ENCODE data around the gene CRYBA2. TPM values are rescaled to one million over a fixed set of nuclear protein-coding genes. Genes with fewer than 3 reads are reported as not detected.

Gene CRYBA2
- total RNA-seq, 1 donor from 2014 or later: not detected

DNA sequence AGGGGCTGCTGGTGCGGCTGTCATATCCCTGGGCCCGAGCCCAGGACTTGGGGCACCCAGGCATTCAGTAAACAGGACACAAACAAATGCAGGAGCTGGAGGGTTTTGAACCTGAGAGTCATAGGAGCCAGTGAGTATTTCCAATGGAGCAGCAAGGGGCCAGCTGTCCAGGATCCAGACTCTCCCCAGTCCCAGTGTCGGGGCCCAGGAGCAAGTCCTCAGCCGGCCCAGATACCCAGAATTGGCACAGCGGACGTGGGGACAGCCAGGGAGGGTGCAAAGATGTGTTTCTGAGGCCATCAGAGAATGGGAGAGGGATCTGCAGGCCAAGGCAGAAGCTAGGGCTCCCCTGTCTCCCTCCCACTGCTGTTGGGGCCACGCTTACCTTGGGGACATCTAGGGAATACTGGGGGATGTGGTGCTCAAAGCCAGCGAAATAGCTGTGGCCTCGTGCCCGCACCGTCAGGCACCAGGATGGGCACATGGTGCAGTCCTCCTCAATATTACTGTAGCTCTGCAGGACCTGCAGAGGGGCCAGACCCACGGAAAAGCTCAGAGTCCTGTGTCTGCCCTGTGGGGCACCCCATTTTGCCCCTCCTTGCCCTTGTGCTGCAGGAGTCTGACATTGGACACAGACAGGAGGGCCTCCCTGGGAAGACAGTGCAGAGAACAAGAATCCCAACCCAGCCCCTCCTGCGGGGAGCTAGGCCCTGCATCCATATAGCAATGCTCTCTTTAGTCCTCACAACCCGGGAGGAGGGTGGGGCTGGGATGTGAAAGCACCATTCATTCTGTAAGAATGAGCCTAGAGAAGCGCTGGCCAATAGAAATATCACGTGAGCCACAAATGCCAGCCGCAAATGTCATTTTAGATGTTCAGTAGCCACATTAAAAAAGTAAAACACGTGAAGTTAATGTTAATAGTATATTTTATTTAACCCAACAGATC is 32.7 kb upstream of the CRYBA2 start:
- H3K9me3 Mint-ChIP-seq: no peaks in the 10 kb centered on the region
- POLR2A ChIA-PET: no interaction called here
- intact Hi-C loops (cut with micrococcal nuclease): no loop called here
- DNase-seq (no peak), ATAC-seq (ENCODE audit: low read depth) (no peak)
- no peaks in the 10 kb centered on the region for H3K4me1 Mint-ChIP-seq
- H3K27me3 Mint-ChIP-seq: peaks cover 18% of the 10 kb centered on the region
- CTCF ChIA-PET: interaction anchor here (0.8 to 1.0 kb wide), 2 partner anchors 93 to 129 kb away, joined by 3 to 4 read pairs; no protein-coding TSS in a partner anchor
- no peak overlapping the region for H3K27ac Mint-ChIP-seq
- H3K36me3 Mint-ChIP-seq (ENCODE audit: low read depth): no peaks in the 10 kb centered on the region
- TF ChIP-seq, protein P1, sequence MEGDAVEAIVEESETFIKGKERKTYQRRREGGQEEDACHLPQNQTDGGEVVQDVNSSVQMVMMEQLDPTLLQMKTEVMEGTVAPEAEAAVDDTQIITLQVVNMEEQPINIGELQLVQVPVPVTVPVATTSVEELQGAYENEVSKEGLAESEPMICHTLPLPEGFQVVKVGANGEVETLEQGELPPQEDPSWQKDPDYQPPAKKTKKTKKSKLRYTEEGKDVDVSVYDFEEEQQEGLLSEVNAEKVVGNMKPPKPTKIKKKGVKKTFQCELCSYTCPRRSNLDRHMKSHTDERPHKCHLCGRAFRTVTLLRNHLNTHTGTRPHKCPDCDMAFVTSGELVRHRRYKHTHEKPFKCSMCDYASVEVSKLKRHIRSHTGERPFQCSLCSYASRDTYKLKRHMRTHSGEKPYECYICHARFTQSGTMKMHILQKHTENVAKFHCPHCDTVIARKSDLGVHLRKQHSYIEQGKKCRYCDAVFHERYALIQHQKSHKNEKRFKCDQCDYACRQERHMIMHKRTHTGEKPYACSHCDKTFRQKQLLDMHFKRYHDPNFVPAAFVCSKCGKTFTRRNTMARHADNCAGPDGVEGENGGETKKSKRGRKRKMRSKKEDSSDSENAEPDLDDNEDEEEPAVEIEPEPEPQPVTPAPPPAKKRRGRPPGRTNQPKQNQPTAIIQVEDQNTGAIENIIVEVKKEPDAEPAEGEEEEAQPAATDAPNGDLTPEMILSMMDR (IDR thresholded peaks at IDR 0.05): no peak
- no peak overlapping the region for H3K4me3 Mint-ChIP-seq

- no peaks in the 10 kb centered on the region for H3K36me3 Mint-ChIP-seq (ENCODE audit: low read depth)
- ChIA-PET POLR2A (no interaction called here), CTCF (interaction anchor here (0.6 kb wide), 1 partner anchor 130 kb away, joined by 4 read pairs; no protein-coding TSS in a partner anchor)
- H3K4me3 Mint-ChIP-seq: no peak overlapping the region
- DNase-seq (no peak), ATAC-seq (ENCODE audit: low read depth) (no peak)
- H3K27me3 Mint-ChIP-seq: peaks cover 16% of the 10 kb centered on the region
- intact Hi-C loops (cut with micrococcal nuclease): no loop called here
- TF ChIP-seq, protein P1 (IDR thresholded peaks at IDR 0.05): no peak
- no peaks in the 10 kb centered on the region for H3K9me3 Mint-ChIP-seq
- no peak overlapping the region for H3K27ac Mint-ChIP-seq
- H3K4me1 Mint-ChIP-seq: no peaks in the 10 kb centered on the region
Measured at GRCh38 chr2:219024059-219024458, 30.8 kb upstream of the CRYBA2 start.

GRCh38 chr2:219023045-219023605 is 29.9 kb upstream of the CRYBA2 start:
- no peak for ATAC-seq (ENCODE audit: low read depth)
- no peaks in the 10 kb centered on the region for H3K9me3 Mint-ChIP-seq
- H3K36me3 Mint-ChIP-seq (ENCODE audit: low read depth): no peaks in the 10 kb centered on the region
- no peak overlapping the region for H3K4me3 Mint-ChIP-seq
- H3K4me1 Mint-ChIP-seq: no peaks in the 10 kb centered on the region
- no peak for DNase-seq
- TF ChIP-seq, protein P1 (IDR thresholded peaks at IDR 0.05): no peak
- intact Hi-C loops (cut with micrococcal nuclease): no loop called here
- ChIA-PET POLR2A (no interaction called here), CTCF (no interaction called here)
- H3K27ac Mint-ChIP-seq: no peak overlapping the region
- H3K27me3 Mint-ChIP-seq: peaks cover 18% of the 10 kb centered on the region

DNA sequence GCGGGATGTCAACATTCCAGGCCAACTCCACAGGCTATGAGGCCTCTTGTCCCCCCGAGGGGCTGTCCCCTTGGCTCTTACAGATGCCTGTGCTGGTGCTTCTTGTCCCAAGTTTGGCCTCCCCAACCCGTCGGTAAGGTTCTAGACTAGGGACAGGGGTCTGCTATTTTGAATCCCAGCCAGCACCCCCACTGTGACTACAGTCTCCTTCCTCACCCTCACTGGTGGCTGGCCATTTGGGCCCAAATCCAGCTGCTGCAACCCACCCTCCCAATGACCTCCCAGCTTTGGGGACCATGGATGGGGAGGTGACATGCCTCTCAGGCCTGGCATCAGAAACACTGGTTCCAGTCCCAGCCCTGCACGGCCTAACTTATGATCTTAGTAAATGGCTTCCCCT is 29.4 kb upstream of the CRYBA2 start:
- no peaks in the 10 kb centered on the region for H3K9me3 Mint-ChIP-seq
- H3K27me3 Mint-ChIP-seq: peaks cover 16% of the 10 kb centered on the region
- no peak for ATAC-seq (ENCODE audit: low read depth)
- no peak for DNase-seq
- intact Hi-C loops (cut with micrococcal nuclease): no loop called here
- no peak overlapping the region for H3K27ac Mint-ChIP-seq
- ChIA-PET POLR2A (no interaction called here), CTCF (no interaction called here)
- H3K4me1 Mint-ChIP-seq: no peaks in the 10 kb centered on the region
- TF ChIP-seq, protein P1 (IDR thresholded peaks at IDR 0.05): no peak
- H3K4me3 Mint-ChIP-seq: no peak overlapping the region
- no peaks in the 10 kb centered on the region for H3K36me3 Mint-ChIP-seq (ENCODE audit: low read depth)

DNA sequence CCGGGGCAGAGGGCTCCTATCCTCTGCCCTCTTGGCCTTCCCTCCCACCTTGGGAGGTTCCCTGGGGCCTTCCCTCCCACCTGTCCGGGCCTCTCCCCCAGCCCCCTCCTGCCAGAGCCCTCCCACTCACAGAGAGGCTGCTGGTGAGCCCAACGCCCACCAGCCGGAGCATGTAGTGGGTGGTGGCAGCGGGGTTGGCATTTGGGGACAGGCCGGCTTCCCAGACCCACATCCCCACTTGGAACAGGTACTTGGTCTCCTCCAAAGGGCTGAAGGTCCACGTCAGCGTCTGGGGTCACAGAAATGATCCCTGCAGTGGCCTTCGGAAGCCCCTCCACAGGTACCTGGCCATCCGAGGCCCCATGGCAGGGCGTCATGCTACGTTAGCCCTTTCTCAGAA is 28.8 kb upstream of the CRYBA2 start:
- H3K27me3 Mint-ChIP-seq: peaks cover 17% of the 10 kb centered on the region
- no peaks in the 10 kb centered on the region for H3K9me3 Mint-ChIP-seq
- H3K4me1 Mint-ChIP-seq: no peaks in the 10 kb centered on the region
- H3K27ac Mint-ChIP-seq: no peak overlapping the region
- TF ChIP-seq, protein P1 (IDR thresholded peaks at IDR 0.05): no peak
- no peak overlapping the region for H3K4me3 Mint-ChIP-seq
- DNase-seq (no peak), ATAC-seq (ENCODE audit: low read depth) (no peak)
- POLR2A ChIA-PET: no interaction called here
- intact Hi-C loops (cut with micrococcal nuclease): no loop called here
- CTCF ChIA-PET: interaction anchor here (0.8 kb wide), 1 partner anchor 8 kb away, joined by 4 read pairs; no protein-coding TSS in a partner anchor
- H3K36me3 Mint-ChIP-seq (ENCODE audit: low read depth): no peaks in the 10 kb centered on the region
